ENCODE measurements around the gene AK5.

GRCh38 chr1:77467021-77467595, 185.3 kb downstream of the AK5 start:
- TF ChIP-seq CTCF (IDR thresholded peaks at IDR 0.05; ENCODE audit: low read length) (no peak), EZH2 (optimal IDR thresholded peaks at IDR 0.05; ENCODE audit: low read depth, low read length) (no peak), EZH2phosphoT487 (IDR thresholded peaks at IDR 0.05; ENCODE audit: low read length) (no peak)

Data from MM.1S (cell line).